Femur (tissue), 1 donor: Measurements from ENCODE around the gene NEU3.
"Not testable (repeated sequence)": the region's sequence is repeated elsewhere in the genome, so short reads cannot be mapped to it uniquely, and the experiment has no call there.

Experiments
- DNase-seq: peaks from one replicate; pipeline ENCODE4 v3.0.0-alpha.2; 2017

Gene NEU3, protein sequence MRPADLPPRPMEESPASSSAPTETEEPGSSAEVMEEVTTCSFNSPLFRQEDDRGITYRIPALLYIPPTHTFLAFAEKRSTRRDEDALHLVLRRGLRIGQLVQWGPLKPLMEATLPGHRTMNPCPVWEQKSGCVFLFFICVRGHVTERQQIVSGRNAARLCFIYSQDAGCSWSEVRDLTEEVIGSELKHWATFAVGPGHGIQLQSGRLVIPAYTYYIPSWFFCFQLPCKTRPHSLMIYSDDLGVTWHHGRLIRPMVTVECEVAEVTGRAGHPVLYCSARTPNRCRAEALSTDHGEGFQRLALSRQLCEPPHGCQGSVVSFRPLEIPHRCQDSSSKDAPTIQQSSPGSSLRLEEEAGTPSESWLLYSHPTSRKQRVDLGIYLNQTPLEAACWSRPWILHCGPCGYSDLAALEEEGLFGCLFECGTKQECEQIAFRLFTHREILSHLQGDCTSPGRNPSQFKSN

DNA sequence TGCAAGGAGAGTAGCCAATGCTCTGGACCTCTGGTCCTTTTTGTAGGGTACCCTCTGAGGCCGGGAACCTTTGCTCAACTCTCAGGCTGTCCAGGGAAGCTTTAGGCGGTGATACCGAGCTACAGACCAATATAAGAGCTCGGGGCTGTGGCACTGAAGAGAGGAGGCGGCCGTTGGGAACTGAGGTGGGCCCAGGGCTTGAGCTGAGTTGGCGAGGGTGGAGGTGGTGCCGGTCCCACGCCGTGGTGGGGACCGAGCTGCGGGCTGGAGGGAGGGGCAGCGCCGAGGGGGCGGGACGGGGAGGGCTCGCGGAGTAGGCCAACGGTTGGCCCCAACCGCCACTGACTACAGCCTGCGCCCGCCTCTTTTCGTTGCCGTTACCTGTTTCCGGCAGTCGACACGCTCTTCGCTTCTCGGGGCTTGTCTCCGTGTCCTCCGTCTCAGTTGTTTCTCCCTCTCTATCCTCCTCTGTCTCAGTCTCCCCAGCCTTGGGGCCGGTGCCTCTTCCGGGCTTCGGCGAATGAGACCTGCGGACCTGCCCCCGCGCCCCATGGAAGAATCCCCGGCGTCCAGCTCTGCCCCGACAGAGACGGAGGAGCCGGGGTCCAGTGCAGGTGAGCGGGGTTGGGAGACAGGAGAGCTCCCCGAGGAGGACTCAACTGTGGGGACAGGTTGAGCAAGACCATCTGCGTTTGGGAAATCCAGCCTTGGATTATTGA, at the start of gene NEU3:
TSS of gene NEU3 (plus strand) at position 393 of the 719 bp plus-strand sequence. CDS start at position 521, 128 bp downstream.
- peak; percentile 85 for DNase-seq

DNA sequence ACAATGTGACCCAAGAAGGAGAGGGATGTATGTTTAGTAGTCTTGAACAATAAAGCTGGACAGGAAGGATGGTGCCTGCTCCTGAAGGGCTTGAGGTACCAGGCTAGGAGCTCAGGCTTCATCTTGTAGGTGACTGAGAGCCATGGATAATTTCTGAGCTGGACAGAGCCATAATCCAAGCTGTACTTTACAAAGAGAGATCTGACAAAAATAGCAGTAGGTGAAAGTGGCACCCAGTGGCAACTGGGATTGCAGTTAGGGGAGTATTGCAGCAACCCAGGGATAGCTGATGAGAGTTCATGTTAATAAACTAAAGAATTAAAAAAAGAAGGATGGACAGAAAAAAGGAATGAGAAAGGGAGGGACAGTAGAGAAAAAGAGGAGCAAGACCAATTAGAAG, 47.2 kb upstream of the NEU3 start:
- no peak for DNase-seq

DNA sequence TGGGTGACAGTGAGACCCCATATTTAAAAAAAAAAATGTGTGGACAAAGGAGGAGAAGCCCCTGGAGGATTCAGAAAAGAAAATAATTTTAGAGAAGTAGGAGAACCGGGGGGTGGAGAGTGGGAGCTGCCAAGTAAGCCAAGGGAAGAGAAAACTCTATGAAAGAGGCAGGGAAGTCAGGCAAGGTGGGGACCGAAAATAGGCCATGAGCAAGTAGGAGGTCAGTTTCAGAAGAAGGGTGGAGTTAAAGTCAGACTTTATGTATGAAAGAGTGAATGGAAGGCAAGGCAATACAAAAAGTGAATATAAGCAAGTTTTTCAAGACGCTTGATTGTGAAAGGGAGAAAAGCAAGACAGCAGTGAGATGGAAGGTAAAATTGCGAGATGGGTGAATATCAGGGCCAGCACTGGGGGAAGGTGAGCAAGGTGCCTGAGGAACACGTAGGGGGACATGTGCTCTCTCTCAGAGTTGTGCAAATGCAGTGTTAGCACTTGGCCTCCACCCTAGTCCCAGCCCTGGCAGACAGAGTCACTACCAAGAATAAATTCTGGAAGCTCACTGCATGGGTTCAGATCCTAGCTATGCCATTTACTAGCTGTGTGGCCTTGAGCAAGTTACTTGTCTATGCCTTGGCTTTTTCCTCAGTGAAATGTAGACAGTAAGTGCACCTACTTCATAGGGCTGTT, 46.5 kb upstream of the NEU3 start:
- no peak for DNase-seq

DNA sequence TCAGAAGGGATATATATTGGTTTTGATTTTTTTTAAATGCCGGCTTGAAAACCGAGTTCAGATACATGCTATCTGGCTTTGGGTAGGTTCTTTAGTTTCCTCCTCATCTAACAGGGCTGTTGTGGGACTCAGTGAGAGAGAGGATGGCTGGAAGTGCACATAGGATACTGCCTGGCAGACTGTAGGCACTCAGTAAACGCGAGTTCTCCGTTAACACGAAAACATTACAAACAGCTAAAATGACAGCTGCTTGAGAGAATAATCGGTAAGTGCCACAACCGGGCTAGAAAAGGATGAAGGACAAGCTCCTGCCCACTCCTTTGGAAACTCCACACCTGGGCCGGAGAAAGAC, 40.2 kb upstream of the NEU3 start:
- DNase-seq = no peak

DNA sequence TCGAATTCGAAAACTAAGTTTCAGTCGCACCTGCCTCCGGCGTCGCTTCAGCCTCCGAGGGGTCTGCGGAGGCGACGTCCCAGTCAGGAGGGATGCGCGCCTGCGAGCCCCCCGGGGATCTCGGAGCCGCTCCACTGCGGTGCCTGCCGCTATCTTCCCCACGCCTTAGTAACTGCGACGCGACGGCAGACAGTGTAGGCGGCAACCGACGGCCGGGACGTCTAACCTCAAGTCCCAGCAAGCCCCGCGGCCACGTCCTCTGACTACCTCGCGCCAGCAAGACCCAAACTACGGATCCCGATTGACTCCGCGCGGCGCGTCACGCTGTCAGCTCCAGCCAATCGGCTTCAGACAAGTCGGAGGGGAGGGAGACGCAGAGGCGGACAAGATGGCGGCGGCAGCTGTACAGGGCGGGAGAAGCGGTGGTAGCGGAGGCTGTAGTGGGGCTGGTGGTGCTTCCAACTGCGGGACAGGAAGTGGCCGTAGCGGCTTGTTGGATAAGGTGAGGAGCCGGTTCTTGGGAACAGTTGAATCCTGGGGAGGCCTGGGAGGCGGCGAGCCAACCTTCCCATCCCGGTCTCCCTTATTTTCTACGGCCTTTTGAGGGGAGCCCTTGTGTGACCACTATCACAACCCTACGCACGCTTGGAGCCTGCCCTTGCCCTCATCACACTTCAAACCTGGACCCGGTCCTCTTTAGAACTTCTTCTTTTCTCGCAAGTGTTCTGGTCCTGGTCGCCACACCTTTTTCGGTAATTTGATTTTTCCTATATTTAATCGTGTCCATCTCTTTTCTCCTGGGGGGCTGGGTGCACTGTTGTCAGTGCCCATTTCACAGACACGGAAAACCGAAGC, 39.6 kb upstream of the NEU3 start, which contains the start of the genes SPCS2 and XRRA1:
TSS of gene SPCS2 (plus strand) at position 369 of the 855 bp plus-strand sequence. CDS start at position 389, 20 bp downstream.
TSS of gene XRRA1 (minus strand) at position 194 of the 855 bp plus-strand sequence. CDS start 8,213 bp downstream, outside the sequence.
- peak; percentile 99 for DNase-seq

DNA sequence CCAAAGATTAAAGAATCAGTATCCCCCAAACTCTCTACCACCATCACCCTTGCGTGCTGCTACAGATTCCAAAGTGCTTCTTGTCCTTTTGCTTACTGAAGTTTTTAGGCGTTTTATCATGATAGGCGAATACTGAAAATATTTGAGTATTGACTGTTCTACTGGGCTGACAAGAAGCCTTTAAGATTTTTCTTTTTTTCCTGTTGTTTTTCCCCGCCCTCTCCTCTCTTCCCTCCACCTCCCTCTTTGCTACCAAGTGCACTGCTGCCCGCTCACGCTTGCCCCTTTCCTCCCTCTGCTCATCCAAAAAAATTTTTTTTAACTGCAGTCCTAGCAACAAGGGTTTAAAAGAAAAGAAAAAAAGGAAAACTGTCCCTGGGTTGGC, 39.0 kb upstream of the NEU3 start:
- no peak for DNase-seq

DNA sequence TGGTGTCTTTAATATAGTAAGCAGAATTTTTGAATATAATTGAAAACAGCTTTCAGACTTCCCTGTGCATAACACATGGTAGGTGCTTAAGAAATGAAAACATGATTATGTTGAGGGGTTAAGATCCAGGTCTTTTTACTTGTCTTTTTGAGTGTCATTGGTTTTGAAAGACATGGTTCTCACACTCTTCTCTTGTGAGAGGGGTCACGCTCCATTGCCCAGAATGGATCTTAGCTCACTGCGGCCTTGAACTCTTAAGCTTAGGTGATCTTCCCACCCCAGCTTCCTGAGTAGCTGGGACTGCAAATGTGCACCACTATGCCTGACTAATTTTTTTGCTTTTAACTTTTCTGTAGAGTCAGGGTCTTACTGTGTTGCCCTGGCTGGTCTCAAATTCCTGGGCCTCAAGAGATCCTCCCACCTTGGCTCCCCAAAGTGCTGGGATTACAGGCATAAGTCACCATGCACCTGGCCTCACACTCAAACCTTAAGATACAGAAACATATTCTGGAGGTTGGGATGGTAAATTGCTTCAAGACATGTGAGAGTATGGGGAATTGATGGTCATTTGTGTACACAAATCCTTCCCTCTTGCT, 38.3 kb upstream of the NEU3 start:
- no peak for DNase-seq

DNA sequence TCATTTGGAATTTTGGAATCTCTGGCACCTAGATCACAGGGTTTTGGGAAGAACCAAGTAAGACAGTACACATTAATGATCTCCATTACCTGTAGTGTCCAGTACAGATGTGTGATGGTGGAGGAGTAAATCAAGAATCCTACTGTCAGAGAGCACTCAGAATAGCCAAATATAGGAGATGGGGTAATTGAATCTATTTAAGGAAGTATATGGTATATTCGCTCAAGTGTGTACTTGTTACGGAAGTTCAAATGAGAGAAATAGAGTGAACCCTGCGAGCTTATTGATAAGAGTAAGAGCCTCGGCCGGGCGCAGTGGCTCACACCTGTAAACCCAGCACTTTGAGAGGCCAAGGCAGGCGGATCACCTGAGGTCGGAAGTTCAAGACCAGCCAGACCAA, 37.5 kb upstream of the NEU3 start:
- no peak for DNase-seq

DNA sequence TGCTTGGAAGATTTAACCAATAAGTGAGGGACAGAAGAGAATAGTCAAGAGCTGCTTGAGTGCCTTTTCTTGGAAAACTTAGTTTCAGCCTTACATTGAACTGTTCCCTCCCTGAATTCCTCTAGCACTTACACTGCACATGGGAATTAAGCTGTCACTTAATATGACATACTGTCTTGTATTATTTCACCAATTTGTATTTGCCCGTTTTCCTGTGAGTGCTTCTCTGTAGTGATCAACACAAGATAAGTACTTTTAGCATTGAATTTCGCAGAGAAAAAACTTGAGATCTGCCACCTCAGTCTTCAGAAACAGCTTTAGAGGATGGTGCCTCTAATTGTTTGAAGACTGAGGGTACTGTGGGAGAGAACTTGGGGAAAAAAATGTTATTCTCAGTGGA, 36.0 kb upstream of the NEU3 start:
- DNase-seq = no peak

DNA sequence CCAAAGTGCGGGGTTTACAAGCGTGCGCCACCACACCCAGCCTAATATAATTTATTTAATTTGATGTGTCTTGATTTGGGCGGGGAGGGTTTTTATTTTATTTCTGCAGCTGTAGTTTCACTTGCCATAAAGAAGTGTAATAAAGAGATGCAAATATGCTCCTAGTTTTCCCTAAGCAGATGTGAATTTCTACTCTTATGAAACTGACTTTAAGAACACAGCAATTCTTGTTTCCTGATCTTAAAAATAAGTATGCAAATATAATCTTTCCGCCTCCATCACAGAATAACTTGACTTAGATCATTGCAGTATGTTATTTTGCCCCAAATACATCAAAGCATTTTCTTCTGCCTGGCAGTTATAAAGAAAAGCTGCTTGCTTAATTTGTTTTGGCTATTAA, 35.3 kb upstream of the NEU3 start:
- DNase-seq = no peak

DNA sequence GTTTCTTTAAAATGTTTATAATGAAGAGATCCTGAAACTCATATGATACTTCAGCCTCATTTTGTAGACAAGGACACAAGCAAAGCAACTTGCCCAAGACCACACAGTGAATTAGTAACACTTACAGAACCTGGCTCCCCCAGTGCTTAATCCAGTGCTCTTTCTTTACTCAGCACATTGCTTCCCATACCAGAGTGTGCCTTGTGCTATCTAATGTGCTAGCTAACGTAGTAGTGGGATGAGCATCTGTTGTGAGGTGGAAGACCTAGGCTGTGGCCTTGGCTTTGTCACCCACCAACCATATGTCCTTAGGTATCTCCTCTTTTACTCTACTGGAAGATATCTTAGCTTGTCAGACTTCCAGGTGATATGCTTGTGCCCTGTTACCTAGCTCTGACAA, 34.5 kb upstream of the NEU3 start:
- no peak for DNase-seq

DNA sequence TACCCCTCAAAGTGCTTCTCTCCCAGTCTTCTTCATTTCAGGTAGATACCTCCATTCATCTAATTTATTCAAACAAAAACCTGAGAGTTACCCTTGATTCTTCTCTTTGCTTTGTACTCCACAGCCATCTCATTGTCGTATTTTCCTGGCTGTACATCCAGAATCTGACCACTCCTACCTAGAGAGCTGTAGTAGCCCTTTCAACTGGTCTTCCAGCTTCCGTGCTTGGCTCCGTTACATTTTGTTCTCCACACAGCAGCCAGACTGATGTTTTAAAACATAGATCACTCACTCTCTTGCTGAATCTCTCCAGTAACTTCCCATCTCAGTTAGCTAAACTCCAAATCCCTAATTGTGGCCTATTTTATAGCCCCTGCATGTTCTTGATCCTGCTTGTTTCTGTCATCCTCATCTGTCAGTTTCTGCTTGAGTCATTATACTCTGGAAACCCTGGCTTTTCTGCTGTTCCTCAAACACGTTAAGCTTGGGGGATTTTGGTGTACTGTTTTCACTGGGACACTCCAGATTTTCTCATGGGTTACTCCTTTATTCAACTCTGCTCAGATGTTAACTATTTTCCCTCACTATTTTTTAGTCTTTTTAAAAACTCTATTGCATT, 32.2 kb upstream of the NEU3 start:
- DNase-seq = no peak

DNA sequence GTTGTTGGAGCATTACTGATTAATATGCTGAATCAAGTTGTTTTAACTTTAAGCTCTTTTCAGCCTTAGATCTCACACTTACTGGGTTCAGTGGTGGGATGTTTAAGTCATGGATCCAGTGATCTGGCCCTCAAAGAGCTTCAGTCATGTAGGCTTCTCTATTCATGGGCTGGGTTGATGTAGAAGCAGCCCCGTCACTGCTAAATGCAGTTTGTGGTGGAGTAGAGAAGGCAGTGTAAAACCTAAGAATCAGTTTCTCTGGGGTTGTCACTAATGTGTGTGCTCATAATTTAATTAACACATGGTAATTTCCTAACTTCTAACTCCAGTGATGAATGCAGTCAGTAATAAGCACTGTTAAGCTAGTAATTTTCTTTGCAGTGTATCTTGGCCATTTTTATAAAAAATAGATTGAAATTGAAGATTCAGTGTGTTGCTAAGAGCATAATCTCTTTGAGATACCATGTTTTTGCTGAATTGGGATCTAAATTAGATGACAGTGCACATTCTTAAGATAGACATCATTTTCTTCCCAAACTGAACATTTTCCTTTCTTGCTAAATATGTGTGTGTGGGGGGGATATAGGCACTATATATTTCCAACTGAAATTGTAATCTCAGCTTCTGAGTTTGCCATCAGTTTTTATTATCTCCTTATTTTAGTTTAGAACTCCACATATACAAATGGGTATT, 30.6 kb upstream of the NEU3 start:
- DNase-seq = no peak

DNA sequence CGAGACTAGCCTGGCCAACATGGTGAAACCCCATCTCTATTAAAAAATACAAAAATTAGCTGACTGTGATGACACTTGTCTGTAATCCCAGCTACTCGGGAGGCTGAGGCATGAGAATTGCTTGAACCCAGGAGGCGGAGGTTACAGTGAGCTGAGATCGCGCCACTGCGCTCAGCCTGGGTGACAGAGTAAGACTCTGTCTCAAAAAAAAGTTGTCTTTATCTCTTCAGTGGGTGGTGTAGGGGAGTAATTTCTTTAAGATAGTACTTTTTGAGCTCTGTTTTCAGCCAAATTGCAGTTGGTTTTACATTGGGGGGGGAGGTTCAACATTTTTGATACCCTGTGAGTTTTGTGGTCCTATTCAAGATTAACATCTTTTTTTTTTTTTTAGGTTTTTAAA, 28.6 kb upstream of the NEU3 start:
- DNase-seq = not testable (repeated sequence)

DNA sequence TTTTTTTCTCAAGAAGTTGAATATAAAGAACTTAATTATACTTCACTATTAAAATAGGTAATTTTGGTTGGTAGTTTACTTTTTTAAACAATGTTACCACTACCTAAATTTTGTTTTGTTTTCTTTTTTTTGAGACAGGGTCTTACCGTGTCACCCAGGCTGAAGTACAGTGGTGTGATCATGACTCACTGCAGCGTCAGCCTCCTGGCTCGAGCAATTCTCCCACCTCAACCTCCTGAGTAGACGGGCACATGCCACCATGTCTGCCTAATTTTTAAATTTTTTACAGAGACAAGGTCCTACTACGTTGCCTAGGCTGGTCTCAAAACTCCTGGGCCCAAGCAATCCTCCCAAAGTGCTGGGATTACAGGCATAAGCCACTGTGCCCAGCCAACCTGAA, 22.1 kb upstream of the NEU3 start:
- no peak for DNase-seq

DNA sequence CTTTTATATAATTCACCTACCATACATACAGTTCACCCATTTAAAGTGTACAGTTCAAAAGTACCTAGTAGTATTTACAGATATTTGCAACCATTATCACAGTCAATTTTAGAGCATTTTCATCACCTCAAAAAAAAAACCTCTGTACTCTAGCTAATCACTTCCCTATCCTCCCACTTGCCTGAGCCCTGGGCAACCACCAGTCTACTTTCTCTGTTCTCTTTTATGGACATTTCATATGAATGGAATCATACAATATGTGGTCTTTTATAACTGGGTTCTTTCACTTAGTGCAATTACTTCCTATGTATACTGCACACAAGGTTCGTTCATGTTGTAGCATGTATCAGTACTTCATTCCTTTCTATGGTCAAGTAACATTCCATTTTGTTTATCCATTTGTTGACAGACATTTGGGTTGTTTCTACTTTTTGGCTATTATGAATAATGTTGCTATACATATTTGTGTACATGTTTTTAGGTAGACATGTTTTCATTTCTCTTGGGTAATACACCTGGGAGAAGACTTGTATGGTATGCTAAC, 17.8 kb upstream of the NEU3 start:
- DNase-seq = no peak

DNA sequence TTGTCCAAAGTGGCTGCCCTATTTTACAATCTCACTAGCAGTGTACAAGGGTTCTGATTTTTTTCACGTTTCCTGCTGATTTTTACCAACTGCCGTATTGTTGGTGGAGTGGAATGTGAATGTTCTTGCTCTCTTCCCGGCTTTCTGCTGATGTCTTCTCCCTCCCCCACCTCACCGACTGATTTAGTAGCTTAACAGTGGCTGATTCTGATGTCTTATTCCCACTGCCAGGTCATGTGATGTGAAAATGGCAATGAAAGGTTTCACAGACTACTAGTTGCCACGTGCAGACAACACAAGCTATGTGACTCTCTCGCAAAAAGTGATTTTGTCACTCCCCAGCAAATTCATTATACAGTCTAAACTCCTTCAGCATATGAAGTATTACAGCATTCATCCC, 17.3 kb upstream of the NEU3 start:
- DNase-seq = no peak

DNA sequence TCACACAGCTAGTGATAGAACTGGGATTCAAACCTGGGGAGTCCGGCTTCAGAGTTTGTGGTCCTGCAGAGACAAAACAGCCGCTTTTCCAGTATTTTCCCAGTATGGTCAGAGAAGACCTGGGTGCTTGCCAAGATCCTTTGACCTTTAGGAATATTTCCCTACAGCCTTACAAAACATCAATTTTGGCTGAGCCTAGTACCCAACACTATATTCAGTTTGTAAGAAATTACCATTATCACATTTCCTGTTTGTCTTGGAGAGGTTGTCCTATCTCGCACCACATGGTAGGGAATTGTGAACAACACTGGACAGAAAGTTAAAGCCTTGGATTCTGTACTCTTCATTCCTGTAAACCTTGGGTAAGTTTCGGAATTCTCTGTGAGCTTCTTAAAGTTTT, 10.7 kb upstream of the NEU3 start:
- no peak for DNase-seq

DNA sequence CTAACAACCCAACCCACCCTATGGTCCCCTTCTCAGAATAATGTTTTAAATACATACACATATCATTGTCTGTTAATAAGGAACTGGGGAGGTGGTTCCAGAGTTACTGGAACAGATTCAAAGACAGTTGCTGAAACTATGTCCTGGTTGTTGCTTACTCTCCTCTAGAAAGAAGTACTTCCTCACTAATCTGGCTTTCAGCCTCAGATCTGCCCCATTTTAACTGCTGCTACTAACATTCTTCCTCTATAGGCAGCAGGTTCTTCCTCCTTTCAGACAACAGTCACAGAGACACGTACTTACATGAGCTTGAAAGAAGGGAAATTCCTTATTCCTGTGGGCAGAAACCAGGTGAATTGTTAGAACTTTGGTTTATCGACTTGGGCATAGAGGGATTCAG, 8.1 kb upstream of the NEU3 start:
- DNase-seq = no peak

DNA sequence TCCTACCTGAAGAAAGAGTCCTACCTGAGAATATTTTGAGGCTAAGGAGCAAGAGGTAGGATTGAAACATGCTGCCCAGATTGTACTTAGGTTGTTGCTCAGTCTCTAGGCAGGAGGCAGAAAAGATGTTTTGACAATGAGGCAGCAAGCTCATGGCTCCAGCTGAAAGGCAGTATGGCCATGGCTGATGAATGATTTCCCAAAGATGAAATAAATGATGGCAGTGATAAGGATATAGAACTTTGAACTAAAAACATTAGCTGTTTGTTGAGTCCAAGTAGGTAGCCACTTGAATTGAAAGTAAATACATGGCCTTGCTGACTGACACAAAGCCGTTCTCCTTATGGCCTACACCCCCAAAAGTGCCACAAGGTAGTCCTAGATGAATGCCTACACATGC, 6.8 kb upstream of the NEU3 start:
- no peak for DNase-seq

DNA sequence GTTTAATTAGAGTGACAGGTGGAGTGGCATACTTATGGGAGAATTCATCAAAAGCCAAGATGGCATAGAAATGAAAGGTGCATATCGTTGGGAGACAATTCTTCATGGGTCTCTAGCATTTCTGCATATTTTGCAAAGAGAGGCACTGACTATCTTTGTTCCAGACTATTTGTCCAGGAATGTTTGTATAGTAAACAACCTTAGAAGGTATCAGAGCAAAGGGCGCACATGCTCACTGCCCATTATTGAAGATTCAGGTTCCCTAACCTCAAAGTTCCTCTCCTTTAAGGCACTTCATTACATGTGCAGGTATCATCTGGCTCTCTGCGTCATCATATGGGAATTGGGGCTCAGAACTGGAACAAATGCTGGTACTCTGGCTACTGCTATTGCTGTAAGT, 4.7 kb upstream of the NEU3 start:
- DNase-seq = no peak
